ENCODE measurements around the gene CYBA. TPM values are rescaled to one million over a fixed set of nuclear protein-coding genes. Genes with fewer than 3 reads are reported as not detected.

Gene CYBA
- total RNA-seq, 4 donors from 2014 or later, result 258 to 306 (median 291) TPM

GRCh38 chr16:88661468-88661867, 10.6 kb upstream of the CYBA start:
- WGBS, 2 donors (ENCODE audit: low coverage in 1 of 2), result 78 to 81% methylated on average over 2 to 10 of the region's 10 CpGs

GRCh38 chr16:88659160-88659559, 8.3 kb upstream of the CYBA start:
- intact Hi-C loops (cut with DNase I; ENCODE audit: low total_unique reads) (no loop called here), in situ Hi-C loops (cut with MboI; ENCODE audit: low pct_ligation_motif_present in 1 of 4, low pct_unique_long_range_greater_than_20kb in 1 of 4, low sequenced_read_pairs in 3 of 4) (no loop called here)
- H3K9me3 ChIP-seq, result no peaks in the 10 kb centered on the region
- WGBS, 2 donors (ENCODE audit: low coverage in 1 of 2), result 94% methylated on average over 25 of the region's 25 CpGs; no CpG with 5 or more reads in 1 of the 2 donors
- H3K27me3 ChIP-seq, result no peaks in the 10 kb centered on the region
- no peak for TF ChIP-seq POLR2AphosphoS5 (IDR thresholded peaks at IDR 0.05)
- TF ChIP-seq POLR2A (IDR thresholded peaks at IDR 0.05), result no peak
- TF ChIP-seq EP300 (IDR thresholded peaks at IDR 0.05; ENCODE audit: low read depth), result no peak
- no peak for TF ChIP-seq CTCF (IDR thresholded peaks at IDR 0.05)
- H3K27ac ChIP-seq, result no peak overlapping the region
- peaks cover 0 to 24% (median 13%) of the 10 kb centered on the region in 4 donors for H3K4me1 ChIP-seq
- peaks cover 0 to 7% (median 0%) of the 10 kb centered on the region in 4 donors for H3K36me3 ChIP-seq
- no peak overlapping the region for H3K4me3 ChIP-seq
- DNase-seq, result no peak

More at GRCh38 chr16:88661468-88661867, 10.6 kb upstream of the CYBA start:
- no peaks in the 10 kb centered on the region for H3K36me3 ChIP-seq
- no peaks in the 10 kb centered on the region for H3K27me3 ChIP-seq
- no peak for DNase-seq
- in situ Hi-C loops (cut with MboI; ENCODE audit: low pct_ligation_motif_present in 1 of 4, low pct_unique_long_range_greater_than_20kb in 1 of 4, low sequenced_read_pairs in 3 of 4), result no loop called here
- H3K4me1 ChIP-seq, result peaks cover 0 to 25% (median 14%) of the 10 kb centered on the region in 4 donors
- H3K27ac ChIP-seq, result no peak overlapping the region
- intact Hi-C loops (cut with DNase I; ENCODE audit: low total_unique reads), result no loop called here
- no peak overlapping the region for H3K4me3 ChIP-seq
- H3K9me3 ChIP-seq, result no peaks in the 10 kb centered on the region
- TF ChIP-seq POLR2AphosphoS5 (IDR thresholded peaks at IDR 0.05), result no peak
- TF ChIP-seq EP300 (IDR thresholded peaks at IDR 0.05; ENCODE audit: low read depth), result no peak
- no peak for TF ChIP-seq POLR2A (IDR thresholded peaks at IDR 0.05)
- no peak for TF ChIP-seq CTCF (IDR thresholded peaks at IDR 0.05)

GRCh38 chr16:88658714-88659113, 7.9 kb upstream of the CYBA start:
- Histone ChIP-seq H3K4me1 (peaks cover 0 to 19% (median 9%) of the 10 kb centered on the region in 4 donors), H3K27me3 (no peaks in the 10 kb centered on the region), H3K4me3 (no peak overlapping the region), H3K9me3 (no peaks in the 10 kb centered on the region), H3K27ac (no peak overlapping the region), H3K36me3 (peaks cover 0 to 7% (median 0%) of the 10 kb centered on the region in 4 donors)
- intact Hi-C loops (cut with DNase I; ENCODE audit: low total_unique reads) (no loop called here), in situ Hi-C loops (cut with MboI; ENCODE audit: low pct_ligation_motif_present in 1 of 4, low pct_unique_long_range_greater_than_20kb in 1 of 4, low sequenced_read_pairs in 3 of 4) (no loop called here)
- no peak for DNase-seq
- no peak for TF ChIP-seq CTCF (IDR thresholded peaks at IDR 0.05)
- no peak for TF ChIP-seq EP300 (IDR thresholded peaks at IDR 0.05; ENCODE audit: low read depth)
- TF ChIP-seq POLR2A (IDR thresholded peaks at IDR 0.05), result no peak
- no peak for TF ChIP-seq POLR2AphosphoS5 (IDR thresholded peaks at IDR 0.05)
- 95% methylated on average over 15 of the region's 15 CpGs; no CpG with 5 or more reads in 1 of the 2 donors for WGBS, 2 donors (ENCODE audit: low coverage in 1 of 2)

GRCh38 chr16:88657371-88657770, 6.5 kb upstream of the CYBA start:
- DNase-seq, result no peak
- Histone ChIP-seq H3K36me3 (peaks cover 0 to 7% (median 0%) of the 10 kb centered on the region in 4 donors), H3K27ac (no peak overlapping the region), H3K27me3 (no peaks in the 10 kb centered on the region), H3K4me3 (no peak overlapping the region), H3K4me1 (peaks cover 0 to 18% (median 8%) of the 10 kb centered on the region in 4 donors), H3K9me3 (no peaks in the 10 kb centered on the region)
- in situ Hi-C loops (cut with MboI; ENCODE audit: low pct_ligation_motif_present in 1 of 4, low pct_unique_long_range_greater_than_20kb in 1 of 4, low sequenced_read_pairs in 3 of 4), result no loop called here
- TF ChIP-seq POLR2A (IDR thresholded peaks at IDR 0.05) (no peak), POLR2AphosphoS5 (IDR thresholded peaks at IDR 0.05) (no peak), CTCF (IDR thresholded peaks at IDR 0.05) (no peak), EP300 (IDR thresholded peaks at IDR 0.05; ENCODE audit: low read depth) (no peak)
- intact Hi-C loops (cut with DNase I; ENCODE audit: low total_unique reads), result no loop called here
- WGBS, 2 donors (ENCODE audit: low coverage in 1 of 2), result 91% methylated on average over 15 of the region's 19 CpGs; no CpG with 5 or more reads in 1 of the 2 donors

Measured in transverse colon (tissue), 4 donors.